Measurements from ENCODE around the gene STUM.
A peak's percentile ranks its signal among the peaks of the same experiment; 100 is the strongest.

Gene STUM

GRCh38 chr1:226602186-226603021, 53.8 kb downstream of the STUM start:
- H3K27me3 ChIP-seq (ENCODE audit: insufficient read depth, insufficient read length) = no peaks in the 10 kb centered on the region
- DNase-seq (ENCODE audit: low read depth, low spot score) = no peak
- H3K9me3 ChIP-seq (ENCODE audit: insufficient read depth, low read length) = no peaks in the 10 kb centered on the region
- peak overlapping the region; percentile 45 for H3K9ac ChIP-seq (ENCODE audit: insufficient read length, low read depth)
- H3K36me3 ChIP-seq (ENCODE audit: insufficient read depth, insufficient read length, low read length) = no peaks in the 10 kb centered on the region
- peaks cover 56% of the 10 kb centered on the region for H3K4me1 ChIP-seq (ENCODE audit: insufficient read depth, insufficient read length)
- TF ChIP-seq ZNF274 (IDR thresholded peaks at IDR 0.05; ENCODE audit: low read depth, low read length) = no peak
- TF ChIP-seq SUZ12 (IDR thresholded peaks at IDR 0.05; ENCODE audit: extremely low read depth, insufficient read depth, insufficient read length) = no peak
- no peak for TF ChIP-seq YY1 (IDR thresholded peaks at IDR 0.05; ENCODE audit: insufficient read depth, insufficient read length)
- no peak overlapping the region for H3K4me3 ChIP-seq (ENCODE audit: insufficient read length, low read depth)

GRCh38 chr1:226603022-226603857, 54.7 kb downstream of the STUM start:
- Histone ChIP-seq H3K4me3 (ENCODE audit: insufficient read length, low read depth) (no peak overlapping the region), H3K9me3 (ENCODE audit: insufficient read depth, low read length) (no peaks in the 10 kb centered on the region), H3K9ac (ENCODE audit: insufficient read length, low read depth) (no peak overlapping the region), H3K36me3 (ENCODE audit: insufficient read depth, insufficient read length, low read length) (no peaks in the 10 kb centered on the region), H3K4me1 (ENCODE audit: insufficient read depth, insufficient read length) (peaks cover 57% of the 10 kb centered on the region), H3K27me3 (ENCODE audit: insufficient read depth, insufficient read length) (no peaks in the 10 kb centered on the region)
- no peak for DNase-seq (ENCODE audit: low read depth, low spot score)
- TF ChIP-seq SUZ12 (IDR thresholded peaks at IDR 0.05; ENCODE audit: extremely low read depth, insufficient read depth, insufficient read length) = no peak
- no peak for TF ChIP-seq YY1 (IDR thresholded peaks at IDR 0.05; ENCODE audit: insufficient read depth, insufficient read length)
- TF ChIP-seq ZNF274 (IDR thresholded peaks at IDR 0.05; ENCODE audit: low read depth, low read length) = no peak

GRCh38 chr1:226603858-226604559, 55.4 kb downstream of the STUM start:
- Histone ChIP-seq H3K4me3 (ENCODE audit: insufficient read length, low read depth) (no peak overlapping the region), H3K27me3 (ENCODE audit: insufficient read depth, insufficient read length) (no peaks in the 10 kb centered on the region), H3K9me3 (ENCODE audit: insufficient read depth, low read length) (no peaks in the 10 kb centered on the region), H3K9ac (ENCODE audit: insufficient read length, low read depth) (peak overlapping the region; percentile 0), H3K4me1 (ENCODE audit: insufficient read depth, insufficient read length) (peaks cover 60% of the 10 kb centered on the region), H3K36me3 (ENCODE audit: insufficient read depth, insufficient read length, low read length) (no peaks in the 10 kb centered on the region)
- no peak for DNase-seq (ENCODE audit: low read depth, low spot score)
- TF ChIP-seq SUZ12 (IDR thresholded peaks at IDR 0.05; ENCODE audit: extremely low read depth, insufficient read depth, insufficient read length) = no peak
- no peak for TF ChIP-seq ZNF274 (IDR thresholded peaks at IDR 0.05; ENCODE audit: low read depth, low read length)
- TF ChIP-seq YY1 (IDR thresholded peaks at IDR 0.05; ENCODE audit: insufficient read depth, insufficient read length) = no peak

GRCh38 chr1:226604560-226605317, 56.2 kb downstream of the STUM start:
- peak; percentile 88 for DNase-seq (ENCODE audit: low read depth, low spot score)
- no peaks in the 10 kb centered on the region for H3K27me3 ChIP-seq (ENCODE audit: insufficient read depth, insufficient read length)

GRCh38 chr1:226605318-226605950, 56.9 kb downstream of the STUM start:
- TF ChIP-seq SUZ12 (IDR thresholded peaks at IDR 0.05; ENCODE audit: extremely low read depth, insufficient read depth, insufficient read length) (no peak), ZNF274 (IDR thresholded peaks at IDR 0.05; ENCODE audit: low read depth, low read length) (no peak), YY1 (IDR thresholded peaks at IDR 0.05; ENCODE audit: insufficient read depth, insufficient read length) (no peak)
- Histone ChIP-seq H3K9ac (ENCODE audit: insufficient read length, low read depth) (peak overlapping the region; percentile 69), H3K27me3 (ENCODE audit: insufficient read depth, insufficient read length) (no peaks in the 10 kb centered on the region), H3K36me3 (ENCODE audit: insufficient read depth, insufficient read length, low read length) (no peaks in the 10 kb centered on the region), H3K9me3 (ENCODE audit: insufficient read depth, low read length) (no peaks in the 10 kb centered on the region), H3K4me1 (ENCODE audit: insufficient read depth, insufficient read length) (peaks cover 61% of the 10 kb centered on the region), H3K4me3 (ENCODE audit: insufficient read length, low read depth) (no peak overlapping the region)
- DNase-seq (ENCODE audit: low read depth, low spot score) = no peak

More at GRCh38 chr1:226604560-226605317, 56.2 kb downstream of the STUM start:
- Histone ChIP-seq H3K4me3 (ENCODE audit: insufficient read length, low read depth) (no peak overlapping the region), H3K9ac (ENCODE audit: insufficient read length, low read depth) (peak overlapping the region; percentile 69), H3K9me3 (ENCODE audit: insufficient read depth, low read length) (no peaks in the 10 kb centered on the region), H3K36me3 (ENCODE audit: insufficient read depth, insufficient read length, low read length) (no peaks in the 10 kb centered on the region), H3K4me1 (ENCODE audit: insufficient read depth, insufficient read length) (peaks cover 64% of the 10 kb centered on the region)
- TF ChIP-seq YY1 (IDR thresholded peaks at IDR 0.05; ENCODE audit: insufficient read depth, insufficient read length) (no peak), ZNF274 (IDR thresholded peaks at IDR 0.05; ENCODE audit: low read depth, low read length) (no peak), SUZ12 (IDR thresholded peaks at IDR 0.05; ENCODE audit: extremely low read depth, insufficient read depth, insufficient read length) (no peak)

Data from NT2/D1 (cell line).